GM18951 (cell line): ENCODE data around the gene RPL19.

Experiments
- POLR2A ChIP-seq: IDR thresholded peaks from 4 replicates; pipeline ENCODE4 v1.6.1; 2011; ENCODE audit warnings: mild to moderate bottlenecking; ENCODE audit not compliant: insufficient read length, insufficient read depth; ENCODE audit errors: extremely low read depth
- in situ Hi-C: fragments of 300-500 bp; cut with MboI; formaldehyde crosslinking; loops from one replicate; pipeline ENCODE4 v1.12.0; 2022; ENCODE audit warnings: low sequenced_read_pairs, mixed read lengths, inconsistent platforms; ENCODE audit not compliant: unreplicated experiment

The RPL19 gene

GRCh38 chr17:39212195-39212810 lies 12.2 kb downstream of the RPL19 start:
- no peak for TF ChIP-seq POLR2A
- in situ Hi-C loops = no loop called here

GRCh38 chr17:39212841-39213480 lies 12.9 kb downstream of the RPL19 start:
- in situ Hi-C loops = no loop called here
- no peak for TF ChIP-seq POLR2A

- in situ Hi-C loops = no loop called here
Measured at GRCh38 chr17:39213852-39214251, 13.8 kb downstream of the RPL19 start.

GRCh38 chr17:39217734-39218369 lies 17.8 kb downstream of the RPL19 start:
- no peak for TF ChIP-seq POLR2A
- in situ Hi-C loops = no loop called here

More at GRCh38 chr17:39213852-39214251, 13.8 kb downstream of the RPL19 start:
- no peak for TF ChIP-seq POLR2A

- no peak for TF ChIP-seq POLR2A
Measured at GRCh38 chr17:39218906-39219305, 18.8 kb downstream of the RPL19 start.

GRCh38 chr17:39219647-39220154 lies 19.6 kb downstream of the RPL19 start:
- no peak for TF ChIP-seq POLR2A
- in situ Hi-C loops = no loop called here

More at GRCh38 chr17:39218906-39219305, 18.8 kb downstream of the RPL19 start:
- in situ Hi-C loops = no loop called here

- TF ChIP-seq POLR2A = no peak
- in situ Hi-C loops = no loop called here
Measured at GRCh38 chr17:39221572-39221971, 21.5 kb downstream of the RPL19 start.

GRCh38 chr17:39222151-39222550 lies 22.1 kb downstream of the RPL19 start:
- TF ChIP-seq POLR2A = no peak
- in situ Hi-C loops = no loop called here

- TF ChIP-seq POLR2A = no peak
- in situ Hi-C loops = no loop called here
Measured at GRCh38 chr17:39222866-39223834, 23.1 kb downstream of the RPL19 start.

GRCh38 chr17:39223907-39224777 lies 24.1 kb downstream of the RPL19 start:
- no peak for TF ChIP-seq POLR2A
- in situ Hi-C loops = no loop called here

GRCh38 chr17:39224778-39225307 lies 24.8 kb downstream of the RPL19 start:
- in situ Hi-C loops = no loop called here

More at GRCh38 chr17:39224778-39225307, 24.8 kb downstream of the RPL19 start:
- TF ChIP-seq POLR2A = no peak
